GM23338 (cell line): ENCODE results near the gene PASD1. TPM values are rescaled to one million over a fixed set of nuclear protein-coding genes. Genes with fewer than 3 reads are reported as not detected.
"Not testable (repeated sequence)": the region's sequence is repeated elsewhere in the genome, so short reads cannot be mapped to it uniquely, and the experiment has no call there.

Experiments
- ATAC-seq: fragments of 200-7000 bp; cut with Tn5 transposase; 3 replicates; pipeline ENCODE4 v1.9.1; 2020
- DNase-seq: peaks from one replicate; pipeline ENCODE4 v3.0.0-alpha.2; 2015; ENCODE audit warnings: low spot score
- H2AFZ ChIP-seq: fragments of 200-600 bp; sonication (generic); 2 replicates; pipeline ENCODE4 v1.8.0; 2016; ENCODE audit warnings: antibody characterized with exemption, mild to moderate bottlenecking, moderate library complexity
- H3F3A ChIP-seq: fragments of 200-600 bp; sonication (generic); replicated peaks from 2 replicates; pipeline ENCODE4 v1.8.0; 2017; ENCODE audit warnings: antibody characterized with exemption, mixed run types, low read depth
- H3K27ac ChIP-seq: fragments of 200-600 bp; sonication (generic); 2 replicates; pipeline ENCODE4 v1.6.1; 2016; ENCODE audit warnings: low read depth
- H3K27me3 ChIP-seq: fragments of 200-600 bp; sonication (generic); 2 replicates; pipeline ENCODE4 v1.8.0; 2016; ENCODE audit warnings: mild to moderate bottlenecking, mixed run types, moderate library complexity; ENCODE audit not compliant: insufficient read depth
- H3K36me3 ChIP-seq: fragments of 200-600 bp; sonication (generic); 2 replicates; pipeline ENCODE4 v1.8.0; 2016; ENCODE audit warnings: mild to moderate bottlenecking; ENCODE audit not compliant: insufficient read depth
- H3K4me1 ChIP-seq: fragments of 200-600 bp; sonication (generic); 2 replicates; pipeline ENCODE4 v1.8.0; 2016; ENCODE audit warnings: mild to moderate bottlenecking, moderate library complexity; ENCODE audit not compliant: insufficient read depth
- H3K4me2 ChIP-seq: fragments of 200-600 bp; sonication (generic); 2 replicates; pipeline ENCODE4 v1.7.1; 2017; ENCODE audit warnings: mixed run types
- H3K4me3 ChIP-seq: fragments of 200-600 bp; sonication (generic); 2 replicates; pipeline ENCODE4 v1.6.1; 2016; ENCODE audit warnings: mixed run types
- H3K79me2 ChIP-seq: fragments of 200-600 bp; sonication (generic); replicated peaks from 2 replicates; pipeline ENCODE4 v1.8.0; 2017; ENCODE audit warnings: mild to moderate bottlenecking; ENCODE audit not compliant: insufficient read depth
- H3K9me2 ChIP-seq: fragments of 200-600 bp; sonication (generic); 2 replicates; pipeline ENCODE4 v1.8.0; 2017; ENCODE audit not compliant: insufficient read depth
- H4K20me1 ChIP-seq: fragments of 200-600 bp; sonication (generic); replicated peaks from 2 replicates; pipeline ENCODE4 v1.8.0; 2017; ENCODE audit warnings: mild to moderate bottlenecking; ENCODE audit not compliant: insufficient read depth
- H3K27ac Mint-ChIP-seq: 2 replicates; pipeline ENCODE4 v1.8.0; 2020; ENCODE audit warnings: inconsistent platforms, mild to moderate bottlenecking, moderate library complexity, mixed read lengths
- H3K27me3 Mint-ChIP-seq: 3 replicates; pipeline ENCODE4 v1.8.0; 2022; ENCODE audit warnings: low read depth, mild to moderate bottlenecking, moderate library complexity, mixed read lengths, inconsistent platforms; ENCODE audit not compliant: insufficient read depth, poor library complexity
- H3K36me3 Mint-ChIP-seq: 3 replicates; pipeline ENCODE4 v1.8.0; 2021; ENCODE audit warnings: low read depth, mild to moderate bottlenecking, inconsistent platforms, moderate library complexity, mixed read lengths
- H3K4me1 Mint-ChIP-seq: 3 replicates; pipeline ENCODE4 v1.8.0; 2020; ENCODE audit warnings: mild to moderate bottlenecking, inconsistent platforms, mixed read lengths
- H3K4me3 Mint-ChIP-seq: 3 replicates; pipeline ENCODE4 v1.8.0; 2021; ENCODE audit warnings: moderate library complexity, mild to moderate bottlenecking, inconsistent platforms, mixed read lengths
- H3K9me3 Mint-ChIP-seq: 3 replicates; pipeline ENCODE4 v1.8.0; 2020; ENCODE audit warnings: moderate library complexity, mild to moderate bottlenecking, inconsistent platforms, mixed read lengths
- CTCF ChIP-seq, 2 experiments: fragments of 200-600 bp in 1 of 2; sonication (generic) in 1 of 2; conservative IDR thresholded peaks; 2 replicates each; pipeline versions ENCODE4 v1.5.1 to v1.6.1; 2016 to 2017; ENCODE audit warnings: antibody characterized with exemption in 2 of 2, low read depth in 2 of 2, mild to moderate bottlenecking in 2 of 2, moderate library complexity in 1 of 2
- ETS1 ChIP-seq: IDR thresholded peaks from 2 replicates; pipeline ENCODE4 v1.6.1; 2016; ENCODE audit warnings: antibody characterized with exemption
- EZH2 ChIP-seq: fragments of 200-600 bp; sonication (generic); IDR thresholded peaks from one replicate; pipeline ENCODE4 v1.8.0; 2017; ENCODE audit warnings: antibody characterized with exemption, mild to moderate bottlenecking, low read depth; ENCODE audit not compliant: unreplicated experiment
- EZH2phosphoT487 ChIP-seq: fragments of 200-600 bp; sonication (generic); IDR thresholded peaks from one replicate; pipeline ENCODE4 v1.8.1; 2018; ENCODE audit warnings: antibody characterized with exemption; ENCODE audit not compliant: unreplicated experiment
- POLR2AphosphoS5 ChIP-seq: IDR thresholded peaks from 2 replicates; pipeline ENCODE4 v1.6.1; 2016; ENCODE audit warnings: antibody characterized with exemption, low read depth
- STAT1 ChIP-seq: IDR thresholded peaks from one replicate; pipeline ENCODE4 v1.6.1; 2016; ENCODE audit warnings: antibody characterized with exemption; ENCODE audit not compliant: unreplicated experiment
- ZNF114 ChIP-seq: fragments of 250-450 bp; sonication (Bioruptor Pico); IDR thresholded peaks from 2 replicates; pipeline ENCODE4 v1.5.0; 2020; ENCODE audit warnings: mild to moderate bottlenecking, moderate library complexity
- ZNF331 ChIP-seq: fragments of 250-450 bp; sonication (Bioruptor Pico); IDR thresholded peaks from 2 replicates; pipeline ENCODE4 v1.5.0; 2020; ENCODE audit warnings: low read depth, mild to moderate bottlenecking, moderate library complexity
- ZNF462 ChIP-seq: fragments of 250-450 bp; sonication (Bioruptor Pico); IDR thresholded peaks from 2 replicates; pipeline ENCODE4 v1.5.0; 2020; ENCODE audit warnings: mild to moderate bottlenecking, moderate library complexity
- polyA plus RNA-seq: library from polyadenylated mRNA; unstranded; fragments of >200 nt; fragmentation: Nextera tagmentation; extraction: Ambion mirVana; gene quantifications from 2 replicates; pipeline ENCODE4 v1.2.1, GENCODE V29; 2016
- total RNA-seq: library from RNA; depleted of rRNA; stranded (reverse); fragments of >200 nt; shearing (Covaris generic); gene quantifications from 2 replicates; pipeline ENCODE4 v1.2.3, GENCODE V29; 2014

PASD1 gene
- total and polyA plus RNA-seq, 2 experiments from 2014 or later, result 0.24 TPM; not detected in 1

GRCh38 chrX:151562485-151562884 lies 990 bp upstream of the PASD1 start:
- ATAC-seq, H3K4me3 ChIP-seq, H3K36me3 Mint-ChIP-seq, H2AFZ ChIP-seq, H3K27me3 ChIP-seq, H3K27ac Mint-ChIP-seq, H3K27ac ChIP-seq, H3K4me3 Mint-ChIP-seq, H3K4me1 Mint-ChIP-seq, H3F3A ChIP-seq, H3K4me2 ChIP-seq, H3K27me3 Mint-ChIP-seq, H3K4me1 ChIP-seq, DNase-seq, H3K79me2 ChIP-seq, H4K20me1 ChIP-seq, H3K36me3 ChIP-seq, H3K9me2 ChIP-seq: not testable (repeated sequence)
- H3K9me3 Mint-ChIP-seq, result peaks cover 16% of the 10 kb centered on the region

- not testable (repeated sequence) for H3K27me3 ChIP-seq, H3K4me1 ChIP-seq, H3K9me2 ChIP-seq, H2AFZ ChIP-seq, H3F3A ChIP-seq, H3K36me3 Mint-ChIP-seq, H3K79me2 ChIP-seq, H3K4me3 ChIP-seq, H3K36me3 ChIP-seq, H3K27me3 Mint-ChIP-seq, H3K27ac ChIP-seq, ATAC-seq, H3K4me3 Mint-ChIP-seq, H3K4me2 ChIP-seq, H4K20me1 ChIP-seq, H3K27ac Mint-ChIP-seq, H3K4me1 Mint-ChIP-seq, DNase-seq
- peaks cover 16% of the 10 kb centered on the region for H3K9me3 Mint-ChIP-seq
These were observed 472 bp upstream of the PASD1 start for GRCh38 chrX:151563003-151563402.

- H3K27me3 ChIP-seq, result no peaks in the 10 kb centered on the region
- Mint-ChIP-seq H3K27ac (no peak overlapping the region), H3K4me1 (no peaks in the 10 kb centered on the region), H3K4me3 (no peak overlapping the region), H3K36me3 (peaks cover 3% of the 10 kb centered on the region; the same call in 1 of the 3 replicates), H3K27me3 (peaks cover 5% of the 10 kb centered on the region), H3K9me3 (peaks cover 16% of the 10 kb centered on the region)
- no peak overlapping the region for H3K4me2 ChIP-seq
- no peaks in the 10 kb centered on the region for H3K36me3 ChIP-seq
- no peaks in the 10 kb centered on the region for H3K4me1 ChIP-seq
- no peaks in the 10 kb centered on the region for H3K79me2 ChIP-seq
- no peaks in the 10 kb centered on the region for H4K20me1 ChIP-seq
- no peaks in the 10 kb centered on the region for H3F3A ChIP-seq
- no peaks in the 10 kb centered on the region for H3K9me2 ChIP-seq
- ATAC-seq (no peak), DNase-seq (no peak)
- no peak overlapping the region for H2AFZ ChIP-seq
- TF ChIP-seq EZH2phosphoT487 (no peak), ZNF331 (CRISPR knock-in tag) (no peak), POLR2AphosphoS5 (no peak), ZNF114 (CRISPR knock-in tag) (no peak), EZH2 (no peak), ZNF462 (no peak), STAT1 (no peak), CTCF (conservative IDR thresholded peaks at IDR 0.05; ENCODE audit: low read depth in 2 of 2) (no peak), ETS1 (no peak)
- no peak overlapping the region for H3K27ac ChIP-seq
- H3K4me3 ChIP-seq, result no peak overlapping the region
These were observed 560 bp downstream of the PASD1 start for GRCh38 chrX:151564035-151564434.
